GM19328 (cell line): ENCODE results near the gene BOD1.

ENCODE experiments used
- ATAC-seq: cut with Tn5 transposase; IDR thresholded peaks from one replicate; pipeline ENCODE4 v1.9.1; 2021; ENCODE audit warnings: mild to moderate bottlenecking, moderate library complexity; ENCODE audit not compliant: unreplicated experiment

Gene BOD1

DNA sequence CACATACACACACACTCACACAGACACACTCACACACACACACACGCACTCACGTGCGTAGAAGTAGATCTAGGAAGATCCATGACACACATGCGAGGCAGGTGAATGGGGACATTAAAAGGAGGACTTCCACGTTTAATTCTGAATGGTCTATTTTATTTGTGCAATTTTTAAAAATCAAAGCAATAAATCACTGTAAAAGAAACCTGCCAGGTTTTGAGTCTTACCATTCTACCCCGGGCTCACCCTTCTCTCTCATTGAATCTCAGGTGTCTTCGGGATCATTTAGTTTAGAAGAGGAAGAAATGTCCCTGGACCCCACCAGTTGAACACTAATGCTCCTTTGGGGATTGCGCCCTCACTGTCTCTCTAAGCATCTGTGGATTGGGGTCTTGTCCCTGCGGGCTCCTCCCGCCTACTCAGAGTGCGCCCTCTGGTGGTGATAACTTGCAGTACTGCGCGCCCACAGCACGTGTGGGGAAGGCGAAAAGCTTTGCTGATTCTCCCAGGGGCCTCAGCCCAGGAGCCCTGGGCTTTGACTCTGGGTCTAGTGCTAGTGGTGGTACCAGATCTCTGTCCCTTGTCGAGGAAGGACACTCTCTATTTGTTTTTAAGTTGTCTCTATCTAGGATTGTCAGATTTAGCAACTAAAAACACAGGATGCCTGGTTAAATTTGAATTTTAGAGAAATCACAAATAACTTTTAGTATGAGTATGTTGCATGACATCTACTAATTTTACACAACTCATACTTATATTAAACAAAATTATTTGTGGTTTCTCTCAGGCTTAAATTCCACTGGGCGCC, 34.8 kb downstream of the BOD1 start:
- no peak for ATAC-seq

GRCh38 chr5:173578947-173579615, 37.4 kb downstream of the BOD1 start:
- ATAC-seq = no peak

DNA sequence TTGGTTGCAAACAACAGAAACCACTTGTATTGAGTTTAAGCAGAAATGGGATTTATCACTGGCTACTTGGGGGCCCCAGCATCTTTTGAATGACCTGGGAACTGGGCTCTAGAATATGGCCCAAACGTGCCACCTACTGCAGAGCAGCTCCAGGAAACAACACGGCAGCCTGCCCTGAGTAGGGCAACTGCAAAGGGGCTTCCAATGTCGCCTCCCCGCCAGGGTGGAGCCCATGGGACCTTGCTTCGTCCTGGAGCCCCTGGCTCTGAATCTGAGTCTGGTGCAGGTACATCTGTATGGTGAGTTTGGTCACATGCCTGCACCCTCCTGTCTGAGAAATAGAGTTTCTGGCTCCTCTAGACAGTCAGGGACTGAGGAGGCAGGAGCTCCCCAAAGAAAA, 38.6 kb downstream of the BOD1 start:
- ATAC-seq = no peak

DNA sequence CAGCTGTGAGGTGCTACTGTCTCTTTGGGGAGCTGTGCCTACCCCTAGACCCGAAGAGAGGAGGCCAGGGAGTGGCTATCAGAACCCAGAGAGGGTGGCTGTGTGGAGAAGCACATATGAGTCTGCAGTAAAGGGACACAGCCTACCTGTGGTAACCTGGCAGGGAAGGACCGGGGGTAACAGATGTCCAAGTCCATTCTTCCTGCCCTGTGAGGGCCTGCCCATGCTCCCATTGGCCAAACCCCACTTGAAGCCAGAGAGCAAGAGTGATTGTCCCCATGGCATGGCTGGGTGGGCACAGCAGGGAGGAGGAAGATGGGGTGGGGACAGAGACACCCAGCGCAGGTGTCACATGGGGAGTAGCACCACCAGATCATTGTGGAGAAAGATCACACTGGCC, 39.3 kb downstream of the BOD1 start:
- no peak for ATAC-seq

- ATAC-seq = no peak
Observed at GRCh38 chr5:173575985-173576384, 40.5 kb downstream of the BOD1 start.

GRCh38 chr5:173574983-173575382, 41.5 kb downstream of the BOD1 start:
- no peak for ATAC-seq

- ATAC-seq = no peak
Observed at GRCh38 chr5:173573126-173573960, 43.1 kb downstream of the BOD1 start.

GRCh38 chr5:173572431-173573125, 43.9 kb downstream of the BOD1 start:
- ATAC-seq = no peak

- ATAC-seq = no peak
Observed at GRCh38 chr5:173570321-173571090, 45.9 kb downstream of the BOD1 start.

GRCh38 chr5:173568703-173569102, 47.7 kb downstream of the BOD1 start:
- no peak for ATAC-seq

GRCh38 chr5:173568128-173568527, 48.3 kb downstream of the BOD1 start:
- no peak for ATAC-seq

DNA sequence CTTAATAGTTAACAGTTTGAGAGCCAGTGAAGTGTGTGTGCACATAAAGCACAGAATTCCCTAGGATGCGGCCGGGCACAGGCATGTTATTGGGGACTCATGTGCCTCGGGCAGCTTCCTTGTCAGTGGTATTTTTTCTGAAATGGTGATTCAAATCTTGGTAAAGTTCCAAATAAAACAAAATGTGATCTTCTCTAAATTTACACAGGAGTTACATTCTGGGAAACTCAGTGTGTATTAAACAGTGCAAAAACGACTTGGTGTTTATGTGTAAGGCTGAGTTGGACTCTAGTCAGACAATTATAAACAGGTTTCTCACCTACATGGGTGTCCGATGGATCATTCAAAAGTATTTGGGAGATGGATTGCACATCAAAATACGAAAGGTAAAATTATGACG, 48.9 kb downstream of the BOD1 start:
- ATAC-seq = no peak

- no peak for ATAC-seq
Observed at GRCh38 chr5:173565491-173566072, 50.9 kb downstream of the BOD1 start.

- ATAC-seq = no peak
Observed at GRCh38 chr5:173564106-173564505, 52.3 kb downstream of the BOD1 start.

- ATAC-seq = no peak
Observed at GRCh38 chr5:173563246-173563645, 53.2 kb downstream of the BOD1 start.

GRCh38 chr5:173562451-173562850, 54.0 kb downstream of the BOD1 start:
- no peak for ATAC-seq
